ENCODE data around the gene MAP4K4.

The MAP4K4 gene

GRCh38 chr2:101751276-101751815, 53.8 kb downstream of the MAP4K4 start:
- TF ChIP-seq, protein P1, sequence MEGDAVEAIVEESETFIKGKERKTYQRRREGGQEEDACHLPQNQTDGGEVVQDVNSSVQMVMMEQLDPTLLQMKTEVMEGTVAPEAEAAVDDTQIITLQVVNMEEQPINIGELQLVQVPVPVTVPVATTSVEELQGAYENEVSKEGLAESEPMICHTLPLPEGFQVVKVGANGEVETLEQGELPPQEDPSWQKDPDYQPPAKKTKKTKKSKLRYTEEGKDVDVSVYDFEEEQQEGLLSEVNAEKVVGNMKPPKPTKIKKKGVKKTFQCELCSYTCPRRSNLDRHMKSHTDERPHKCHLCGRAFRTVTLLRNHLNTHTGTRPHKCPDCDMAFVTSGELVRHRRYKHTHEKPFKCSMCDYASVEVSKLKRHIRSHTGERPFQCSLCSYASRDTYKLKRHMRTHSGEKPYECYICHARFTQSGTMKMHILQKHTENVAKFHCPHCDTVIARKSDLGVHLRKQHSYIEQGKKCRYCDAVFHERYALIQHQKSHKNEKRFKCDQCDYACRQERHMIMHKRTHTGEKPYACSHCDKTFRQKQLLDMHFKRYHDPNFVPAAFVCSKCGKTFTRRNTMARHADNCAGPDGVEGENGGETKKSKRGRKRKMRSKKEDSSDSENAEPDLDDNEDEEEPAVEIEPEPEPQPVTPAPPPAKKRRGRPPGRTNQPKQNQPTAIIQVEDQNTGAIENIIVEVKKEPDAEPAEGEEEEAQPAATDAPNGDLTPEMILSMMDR (IDR thresholded peaks at IDR 0.05; ENCODE audit: low read depth, low read length) = no peak
- no peak overlapping the region for H3K4me3 ChIP-seq (ENCODE audit: low read depth, low read length)

- H3K4me3 ChIP-seq (ENCODE audit: low read depth, low read length) = no peak overlapping the region
- TF ChIP-seq, protein P1 (IDR thresholded peaks at IDR 0.05; ENCODE audit: low read depth, low read length) = no peak
These were observed 54.5 kb downstream of the MAP4K4 start for GRCh38 chr2:101751875-101752619.

GRCh38 chr2:101752716-101753616, 55.5 kb downstream of the MAP4K4 start:
- TF ChIP-seq, protein P1 (IDR thresholded peaks at IDR 0.05; ENCODE audit: low read depth, low read length) = no peak
- H3K4me3 ChIP-seq (ENCODE audit: low read depth, low read length) = no peak overlapping the region

GRCh38 chr2:101753720-101754490, 56.4 kb downstream of the MAP4K4 start:
- H3K4me3 ChIP-seq (ENCODE audit: low read depth, low read length) = no peak overlapping the region
- TF ChIP-seq, protein P1 (IDR thresholded peaks at IDR 0.05; ENCODE audit: low read depth, low read length) = no peak

- H3K4me3 ChIP-seq (ENCODE audit: low read depth, low read length) = no peak overlapping the region
- TF ChIP-seq, protein P1 (IDR thresholded peaks at IDR 0.05; ENCODE audit: low read depth, low read length) = no peak
These were observed 57.1 kb downstream of the MAP4K4 start for GRCh38 chr2:101754618-101755017.

DNA sequence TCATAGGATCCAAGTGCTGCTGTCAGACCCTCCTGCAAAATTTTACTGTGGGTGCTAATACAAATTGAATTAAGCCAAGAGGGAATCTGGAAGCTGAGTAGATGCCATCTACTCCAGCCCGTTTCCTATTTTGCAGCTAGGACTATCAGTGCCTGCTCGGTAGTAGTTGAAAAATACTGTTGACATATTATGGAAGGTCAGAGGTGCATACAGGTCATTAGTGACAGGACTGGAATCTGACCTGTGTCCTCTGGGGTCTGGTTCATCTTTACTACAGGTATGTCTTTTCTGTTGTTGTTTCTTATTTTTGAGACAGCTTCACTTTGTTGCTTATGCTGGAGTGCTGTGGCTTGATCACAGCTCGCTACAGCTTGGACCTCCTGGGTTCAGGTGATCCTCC, 58.8 kb downstream of the MAP4K4 start:
- TF ChIP-seq, protein P1 (IDR thresholded peaks at IDR 0.05; ENCODE audit: low read depth, low read length) = no peak
- no peak overlapping the region for H3K4me3 ChIP-seq (ENCODE audit: low read depth, low read length)
